ENCODE data around the gene MAGEA4. TPM values are rescaled to one million over a fixed set of nuclear protein-coding genes. Genes with fewer than 3 reads are reported as not detected.

MAGEA4 gene, protein sequence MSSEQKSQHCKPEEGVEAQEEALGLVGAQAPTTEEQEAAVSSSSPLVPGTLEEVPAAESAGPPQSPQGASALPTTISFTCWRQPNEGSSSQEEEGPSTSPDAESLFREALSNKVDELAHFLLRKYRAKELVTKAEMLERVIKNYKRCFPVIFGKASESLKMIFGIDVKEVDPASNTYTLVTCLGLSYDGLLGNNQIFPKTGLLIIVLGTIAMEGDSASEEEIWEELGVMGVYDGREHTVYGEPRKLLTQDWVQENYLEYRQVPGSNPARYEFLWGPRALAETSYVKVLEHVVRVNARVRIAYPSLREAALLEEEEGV
- not detected in 2 replicates for total RNA-seq

DNA sequence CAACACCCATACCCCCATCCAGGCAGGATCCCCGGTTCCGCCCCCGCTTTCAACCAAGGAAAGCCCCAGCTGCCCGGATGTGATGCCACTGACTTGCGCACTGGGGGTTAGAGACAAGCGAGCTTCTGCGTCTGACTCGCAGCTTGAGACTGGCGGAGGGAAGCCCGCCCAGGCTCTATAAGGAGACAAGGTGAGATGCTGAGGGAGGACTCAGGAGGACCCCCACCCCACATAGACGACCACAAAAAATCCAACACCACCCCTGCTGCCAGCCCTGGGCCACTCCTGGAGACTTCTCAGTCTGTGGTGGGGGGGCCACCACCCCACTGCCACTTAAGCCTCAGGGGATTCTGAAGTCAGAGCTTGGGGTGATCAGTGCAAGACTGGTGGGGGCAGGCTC is at the start of gene MAGEA4:
Gene MAGEA4, plus strand, starts transcription at position 110 of the 400 bp plus-strand sequence. CDS start 10,776 bp downstream, outside the sequence.

Other genes with a start within 250 kb of the MAGEA4 start
- not detected in 2 replicates for gene PRRG3, start 217.4 kb upstream of the MAGEA4 start, total RNA-seq
- not detected in 2 replicates for gene FATE1, start 196.9 kb upstream of the MAGEA4 start, total RNA-seq
- gene CNGA2, start 178.1 kb upstream of the MAGEA4 start, total RNA-seq = not detected in 2 replicates
- 2.2 and 4.5 TPM in 2 replicates for gene GABRE, start 61.8 kb downstream of the MAGEA4 start, total RNA-seq
- not detected in 2 replicates for gene MAGEA10, start 225.7 kb downstream of the MAGEA4 start, total RNA-seq